ENCODE results near the gene SPHK2.

DNA sequence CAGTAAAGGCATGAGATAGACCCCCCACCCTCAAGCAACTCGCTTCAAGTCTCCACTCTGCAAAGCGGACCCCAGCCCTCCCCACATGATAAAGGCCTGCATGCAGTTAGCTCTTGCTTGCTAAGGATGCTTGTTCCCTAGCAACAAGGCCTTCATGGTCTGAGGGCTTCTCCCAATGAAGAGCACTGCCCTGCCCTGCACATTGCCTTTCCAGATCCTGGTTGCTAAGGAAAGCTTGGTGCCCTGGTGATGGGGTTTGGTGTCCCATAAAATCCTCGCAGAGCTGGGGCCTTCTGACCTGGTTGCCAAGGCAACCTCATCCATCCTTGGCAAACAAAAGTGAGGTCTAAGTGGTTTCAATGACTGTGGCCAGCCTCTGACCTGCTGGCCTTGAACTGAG lies 11.9 kb downstream of the SPHK2 start:
- TF ChIP-seq, protein P1, sequence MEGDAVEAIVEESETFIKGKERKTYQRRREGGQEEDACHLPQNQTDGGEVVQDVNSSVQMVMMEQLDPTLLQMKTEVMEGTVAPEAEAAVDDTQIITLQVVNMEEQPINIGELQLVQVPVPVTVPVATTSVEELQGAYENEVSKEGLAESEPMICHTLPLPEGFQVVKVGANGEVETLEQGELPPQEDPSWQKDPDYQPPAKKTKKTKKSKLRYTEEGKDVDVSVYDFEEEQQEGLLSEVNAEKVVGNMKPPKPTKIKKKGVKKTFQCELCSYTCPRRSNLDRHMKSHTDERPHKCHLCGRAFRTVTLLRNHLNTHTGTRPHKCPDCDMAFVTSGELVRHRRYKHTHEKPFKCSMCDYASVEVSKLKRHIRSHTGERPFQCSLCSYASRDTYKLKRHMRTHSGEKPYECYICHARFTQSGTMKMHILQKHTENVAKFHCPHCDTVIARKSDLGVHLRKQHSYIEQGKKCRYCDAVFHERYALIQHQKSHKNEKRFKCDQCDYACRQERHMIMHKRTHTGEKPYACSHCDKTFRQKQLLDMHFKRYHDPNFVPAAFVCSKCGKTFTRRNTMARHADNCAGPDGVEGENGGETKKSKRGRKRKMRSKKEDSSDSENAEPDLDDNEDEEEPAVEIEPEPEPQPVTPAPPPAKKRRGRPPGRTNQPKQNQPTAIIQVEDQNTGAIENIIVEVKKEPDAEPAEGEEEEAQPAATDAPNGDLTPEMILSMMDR (IDR thresholded peaks at IDR 0.05; ENCODE audit: borderline replicate concordance, extremely low read depth, low read length, poor library complexity, severe bottlenecking) = no peak
- no peak for TF ChIP-seq EZH2 (IDR thresholded peaks at IDR 0.05; ENCODE audit: borderline replicate concordance, low read depth, low read length, severe bottlenecking)

All from DND-41 (cell line).